ENCODE data around the gene CDC42BPB.
"Not testable (repeated sequence)": the region's sequence is repeated elsewhere in the genome, so short reads cannot be mapped to it uniquely, and the experiment has no call there.

CDC42BPB gene

GRCh38 chr14:103027451-103027850 lies 29.9 kb downstream of the CDC42BPB start:
- Histone ChIP-seq H3K27me3 (ENCODE audit: low read length) (no peaks in the 10 kb centered on the region), H3K27ac (ENCODE audit: low read depth, low read length) (no peak overlapping the region), H3K9me2 (replicated peaks; ENCODE audit: insufficient read depth, low read length) (no peaks in the 10 kb centered on the region), H4K20me1 (ENCODE audit: low read depth, low read length) (no peaks in the 10 kb centered on the region), H2AFZ (ENCODE audit: low read depth, low read length, severe bottlenecking) (no peak overlapping the region), H3K9ac (ENCODE audit: low read length) (no peak overlapping the region), H3K4me3 (ENCODE audit: insufficient read depth, low read length, poor library complexity, severe bottlenecking) (no peak overlapping the region), H3K4me2 (ENCODE audit: low read depth, low read length, poor library complexity, severe bottlenecking) (no peak overlapping the region), H3K36me3 (ENCODE audit: low read length) (no peaks in the 10 kb centered on the region), H3K9me3 (ENCODE audit: insufficient read depth, low read length) (no peaks in the 10 kb centered on the region), H3F3A (ENCODE audit: insufficient read depth) (no peaks in the 10 kb centered on the region), H3K79me2 (ENCODE audit: insufficient read depth, low read length) (no peaks in the 10 kb centered on the region)
- TF ChIP-seq, protein P1, sequence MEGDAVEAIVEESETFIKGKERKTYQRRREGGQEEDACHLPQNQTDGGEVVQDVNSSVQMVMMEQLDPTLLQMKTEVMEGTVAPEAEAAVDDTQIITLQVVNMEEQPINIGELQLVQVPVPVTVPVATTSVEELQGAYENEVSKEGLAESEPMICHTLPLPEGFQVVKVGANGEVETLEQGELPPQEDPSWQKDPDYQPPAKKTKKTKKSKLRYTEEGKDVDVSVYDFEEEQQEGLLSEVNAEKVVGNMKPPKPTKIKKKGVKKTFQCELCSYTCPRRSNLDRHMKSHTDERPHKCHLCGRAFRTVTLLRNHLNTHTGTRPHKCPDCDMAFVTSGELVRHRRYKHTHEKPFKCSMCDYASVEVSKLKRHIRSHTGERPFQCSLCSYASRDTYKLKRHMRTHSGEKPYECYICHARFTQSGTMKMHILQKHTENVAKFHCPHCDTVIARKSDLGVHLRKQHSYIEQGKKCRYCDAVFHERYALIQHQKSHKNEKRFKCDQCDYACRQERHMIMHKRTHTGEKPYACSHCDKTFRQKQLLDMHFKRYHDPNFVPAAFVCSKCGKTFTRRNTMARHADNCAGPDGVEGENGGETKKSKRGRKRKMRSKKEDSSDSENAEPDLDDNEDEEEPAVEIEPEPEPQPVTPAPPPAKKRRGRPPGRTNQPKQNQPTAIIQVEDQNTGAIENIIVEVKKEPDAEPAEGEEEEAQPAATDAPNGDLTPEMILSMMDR (IDR thresholded peaks at IDR 0.05; ENCODE audit: insufficient read depth, low read length, poor library complexity, severe bottlenecking): no peak
- no peak for TF ChIP-seq EZH2phosphoT487 (conservative IDR thresholded peaks at IDR 0.05; ENCODE audit: low read length)

GRCh38 chr14:103026988-103027387 lies 30.4 kb downstream of the CDC42BPB start:
- TF ChIP-seq, protein P1 (IDR thresholded peaks at IDR 0.05; ENCODE audit: insufficient read depth, low read length, poor library complexity, severe bottlenecking): no peak
- H2AFZ ChIP-seq (ENCODE audit: low read depth, low read length, severe bottlenecking): no peak overlapping the region
- H3K36me3 ChIP-seq (ENCODE audit: low read length): no peaks in the 10 kb centered on the region
- H3K4me3 ChIP-seq (ENCODE audit: insufficient read depth, low read length, poor library complexity, severe bottlenecking): no peak overlapping the region
- H3K9ac ChIP-seq (ENCODE audit: low read length): no peak overlapping the region
- H3K79me2 ChIP-seq (ENCODE audit: insufficient read depth, low read length): no peaks in the 10 kb centered on the region
- no peak overlapping the region for H3K27ac ChIP-seq (ENCODE audit: low read depth, low read length)
- H3K27me3 ChIP-seq (ENCODE audit: low read length): no peaks in the 10 kb centered on the region
- no peaks in the 10 kb centered on the region for H3K9me3 ChIP-seq (ENCODE audit: insufficient read depth, low read length)
- no peaks in the 10 kb centered on the region for H4K20me1 ChIP-seq (ENCODE audit: low read depth, low read length)
- H3K4me2 ChIP-seq (ENCODE audit: low read depth, low read length, poor library complexity, severe bottlenecking): no peak overlapping the region
- no peaks in the 10 kb centered on the region for H3K9me2 ChIP-seq (replicated peaks; ENCODE audit: insufficient read depth, low read length)
- no peaks in the 10 kb centered on the region for H3F3A ChIP-seq (ENCODE audit: insufficient read depth)

GRCh38 chr14:103026196-103026595 lies 31.2 kb downstream of the CDC42BPB start:
- not testable (repeated sequence) for H3K4me3 ChIP-seq (ENCODE audit: insufficient read depth, low read length, poor library complexity, severe bottlenecking); H4K20me1 ChIP-seq (ENCODE audit: low read depth, low read length); H3K4me2 ChIP-seq (ENCODE audit: low read depth, low read length, poor library complexity, severe bottlenecking); H3K27ac ChIP-seq (ENCODE audit: low read depth, low read length); H3K36me3 ChIP-seq (ENCODE audit: low read length); H3K27me3 ChIP-seq (ENCODE audit: low read length); H3K79me2 ChIP-seq (ENCODE audit: insufficient read depth, low read length); H3K9me3 ChIP-seq (ENCODE audit: insufficient read depth, low read length); H2AFZ ChIP-seq (ENCODE audit: low read depth, low read length, severe bottlenecking); H3K9ac ChIP-seq (ENCODE audit: low read length); H3K9me2 ChIP-seq (replicated peaks; ENCODE audit: insufficient read depth, low read length); H3F3A ChIP-seq (ENCODE audit: insufficient read depth)

- H3K79me2 ChIP-seq (ENCODE audit: insufficient read depth, low read length): no peaks in the 10 kb centered on the region
- H3F3A ChIP-seq (ENCODE audit: insufficient read depth): no peaks in the 10 kb centered on the region
- H3K27ac ChIP-seq (ENCODE audit: low read depth, low read length): no peak overlapping the region
These were observed 33.4 kb downstream of the CDC42BPB start for GRCh38 chr14:103023881-103024473.

More at GRCh38 chr14:103023881-103024473, 33.4 kb downstream of the CDC42BPB start:
- H3K4me2 ChIP-seq (ENCODE audit: low read depth, low read length, poor library complexity, severe bottlenecking): no peak overlapping the region
- H3K9me3 ChIP-seq (ENCODE audit: insufficient read depth, low read length): no peaks in the 10 kb centered on the region
- TF ChIP-seq EZH2phosphoT487 (conservative IDR thresholded peaks at IDR 0.05; ENCODE audit: low read length): no peak
- TF ChIP-seq, protein P1 (IDR thresholded peaks at IDR 0.05; ENCODE audit: insufficient read depth, low read length, poor library complexity, severe bottlenecking): no peak
- H3K9ac ChIP-seq (ENCODE audit: low read length): no peak overlapping the region
- no peak overlapping the region for H3K4me3 ChIP-seq (ENCODE audit: insufficient read depth, low read length, poor library complexity, severe bottlenecking)
- no peak overlapping the region for H2AFZ ChIP-seq (ENCODE audit: low read depth, low read length, severe bottlenecking)
- H3K36me3 ChIP-seq (ENCODE audit: low read length): no peaks in the 10 kb centered on the region
- H3K9me2 ChIP-seq (replicated peaks; ENCODE audit: insufficient read depth, low read length): no peaks in the 10 kb centered on the region
- H4K20me1 ChIP-seq (ENCODE audit: low read depth, low read length): no peaks in the 10 kb centered on the region
- H3K27me3 ChIP-seq (ENCODE audit: low read length): no peaks in the 10 kb centered on the region

Measured in SU-DHL-6 (cell line).